NOMO-1 (cell line): ENCODE data around the gene UNC93B1.

Experiments used
- DNase-seq, 2 experiments: peaks; one replicate each; lab custom pipeline; 2025; ENCODE audit not compliant: unreplicated experiment in 2 of 2; lab: John Stamatoyannopoulos, UW

Gene UNC93B1

DNA sequence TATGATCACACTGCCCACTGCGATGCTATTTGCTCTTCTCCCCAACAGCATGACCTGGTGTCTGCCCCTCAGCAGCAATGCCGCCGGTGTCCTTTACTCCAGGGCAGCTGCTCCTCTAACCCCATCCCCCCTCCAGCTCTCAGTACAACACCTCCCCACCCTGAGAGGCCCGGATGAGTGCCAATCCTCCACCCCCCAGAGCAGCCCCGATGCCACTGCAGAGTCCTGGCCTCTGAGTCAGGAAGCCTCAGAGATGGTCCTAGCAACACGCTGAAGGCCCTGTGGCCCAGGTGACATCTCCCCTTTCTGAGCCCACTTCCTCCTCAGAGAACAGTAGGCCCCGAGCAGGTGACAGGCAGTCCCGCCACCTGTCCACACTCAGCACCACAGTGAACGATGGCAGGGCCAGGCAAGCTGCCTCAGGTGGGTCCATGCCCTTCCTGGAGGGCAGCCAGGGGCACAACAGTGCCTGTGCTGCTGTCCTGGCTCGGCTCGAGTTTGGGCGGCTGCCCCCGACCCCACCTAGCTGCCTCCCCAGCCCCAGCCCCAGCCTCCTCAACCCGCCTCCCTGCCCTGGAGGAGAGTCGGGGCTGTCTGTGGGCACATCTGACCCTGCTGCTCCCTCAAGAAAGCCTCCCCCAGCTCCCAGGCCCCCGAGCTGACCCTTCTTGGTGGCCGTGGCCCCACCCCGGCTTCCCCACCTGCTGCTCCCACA lies 22.7 kb upstream of the UNC93B1 start:
- no peak for DNase-seq

DNA sequence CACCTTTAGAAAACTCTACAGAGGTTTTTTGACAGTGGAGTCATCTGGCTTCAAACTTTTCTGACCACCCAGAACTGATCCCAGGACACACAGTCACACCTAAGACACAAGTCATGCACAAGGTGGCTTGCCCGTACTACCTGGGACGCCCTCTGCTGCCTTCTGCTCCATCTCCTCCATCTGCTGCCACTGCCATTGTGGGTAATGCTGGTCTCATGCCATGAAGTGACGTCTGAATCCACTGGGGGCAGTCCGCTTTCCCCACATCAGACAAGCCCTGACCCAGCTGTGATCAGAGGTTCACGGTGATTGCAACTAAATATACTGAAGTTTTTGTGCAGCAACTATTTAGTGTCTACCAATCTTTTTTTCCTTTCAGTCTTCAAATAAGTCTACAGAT lies 21.1 kb upstream of the UNC93B1 start:
- DNase-seq: no peak

DNA sequence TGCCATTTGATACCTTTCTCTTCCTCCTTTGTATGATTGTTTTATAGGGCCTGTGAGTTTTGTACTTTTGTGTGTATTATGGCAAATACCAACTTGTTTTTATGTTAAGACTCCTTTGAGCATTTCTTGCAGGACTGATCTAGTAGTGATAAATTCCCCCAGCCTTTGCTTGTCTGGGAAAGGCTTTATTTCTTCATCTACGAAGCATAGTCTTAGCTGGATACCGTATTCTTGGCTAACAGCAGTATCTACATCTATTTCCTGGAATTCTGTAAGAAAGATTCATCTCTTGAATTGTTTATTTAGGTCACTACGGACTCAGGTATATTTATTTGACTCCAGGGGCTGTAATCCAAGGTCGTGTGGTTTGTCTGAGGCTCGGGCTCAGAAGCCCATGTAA lies 20.6 kb upstream of the UNC93B1 start:
- no peak for DNase-seq

DNA sequence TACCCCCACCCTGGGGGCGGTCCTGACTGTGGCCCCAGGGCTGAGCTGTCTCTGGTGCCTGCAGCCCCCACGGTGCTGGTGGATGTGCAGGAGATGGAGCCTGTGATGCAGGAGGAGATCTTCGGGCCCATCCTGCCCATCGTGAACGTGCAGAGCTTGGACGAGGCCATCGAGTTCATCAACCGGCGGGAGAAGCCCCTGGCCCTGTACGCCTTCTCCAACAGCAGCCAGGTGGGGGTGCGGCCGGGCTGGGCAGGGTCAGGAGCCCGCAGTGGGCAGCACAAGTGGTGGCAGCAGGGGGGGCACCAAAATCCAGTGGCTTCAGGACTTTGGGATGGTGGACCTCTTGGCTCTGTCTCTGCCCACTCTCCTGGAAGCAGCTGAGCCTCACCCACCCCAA lies 18.6 kb upstream of the UNC93B1 start:
- no peak for DNase-seq

DNA sequence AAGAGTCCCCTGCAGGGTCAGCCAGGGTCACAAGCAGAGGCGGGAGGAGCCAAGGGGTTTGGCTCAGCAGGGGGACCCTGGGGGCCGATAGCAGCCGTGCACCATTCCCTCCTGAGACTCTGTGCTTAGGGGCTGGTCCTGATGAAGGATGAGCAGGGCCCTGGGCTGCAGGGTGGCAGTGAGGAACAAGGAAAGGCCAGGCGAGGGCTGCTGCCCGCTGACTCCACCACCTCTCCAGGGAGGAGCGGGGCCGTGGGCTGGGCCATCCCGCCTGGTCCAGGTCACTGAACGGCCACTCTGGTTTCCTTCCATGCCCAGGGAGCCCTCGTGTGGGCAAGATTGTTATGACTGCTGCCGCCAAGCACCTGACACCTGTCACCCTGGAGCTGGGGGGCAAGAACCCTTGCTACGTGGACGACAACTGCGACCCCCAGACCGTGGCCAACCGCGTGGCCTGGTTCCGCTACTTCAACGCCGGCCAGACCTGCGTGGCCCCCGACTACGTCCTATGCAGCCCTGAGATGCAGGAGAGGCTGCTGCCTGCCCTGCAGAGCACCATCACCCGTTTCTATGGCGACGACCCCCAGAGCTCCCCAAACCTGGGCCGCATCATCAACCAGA lies 17.4 kb upstream of the UNC93B1 start:
- DNase-seq: no peak

DNA sequence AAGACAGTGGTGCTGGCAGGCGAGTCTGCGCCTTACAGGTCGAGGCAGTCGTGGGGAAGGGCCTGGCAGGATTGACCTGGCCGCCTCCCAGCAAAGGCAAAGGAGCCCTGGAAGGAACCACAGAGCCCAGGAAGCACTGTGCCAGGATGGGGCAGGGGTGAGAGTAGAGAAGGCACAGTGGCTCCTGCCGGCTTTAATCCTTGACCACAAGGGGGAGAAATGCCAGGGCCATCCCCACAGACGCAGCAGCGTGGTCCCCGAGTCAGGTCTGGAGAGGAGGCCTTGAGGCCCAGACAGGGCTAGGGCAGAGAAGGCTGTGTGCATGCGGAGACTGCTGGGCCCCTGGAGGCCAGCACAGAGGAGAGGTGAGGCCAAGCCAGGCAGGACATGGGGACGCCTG lies 16.7 kb upstream of the UNC93B1 start:
- DNase-seq: no peak

DNA sequence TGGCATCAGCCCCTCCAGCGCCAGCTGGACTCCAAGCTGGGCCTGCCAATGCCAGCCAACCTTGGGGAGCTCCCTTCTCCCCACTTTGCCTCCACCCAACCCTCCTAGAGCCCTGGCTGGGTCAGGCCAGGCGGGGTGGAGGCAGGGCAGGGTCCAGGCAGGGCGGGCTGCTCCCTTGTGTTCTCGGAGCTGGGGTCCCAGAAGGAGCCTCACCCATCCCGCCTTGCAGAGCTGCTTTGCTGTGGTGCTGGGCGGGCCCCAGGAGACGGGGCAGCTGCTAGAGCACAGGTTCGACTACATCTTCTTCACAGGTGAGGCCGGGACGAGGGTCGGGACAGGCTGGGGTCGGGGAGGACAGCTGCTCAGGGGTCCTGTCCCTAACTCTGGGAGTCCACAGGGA lies 15.6 kb upstream of the UNC93B1 start:
- no peak for DNase-seq

DNA sequence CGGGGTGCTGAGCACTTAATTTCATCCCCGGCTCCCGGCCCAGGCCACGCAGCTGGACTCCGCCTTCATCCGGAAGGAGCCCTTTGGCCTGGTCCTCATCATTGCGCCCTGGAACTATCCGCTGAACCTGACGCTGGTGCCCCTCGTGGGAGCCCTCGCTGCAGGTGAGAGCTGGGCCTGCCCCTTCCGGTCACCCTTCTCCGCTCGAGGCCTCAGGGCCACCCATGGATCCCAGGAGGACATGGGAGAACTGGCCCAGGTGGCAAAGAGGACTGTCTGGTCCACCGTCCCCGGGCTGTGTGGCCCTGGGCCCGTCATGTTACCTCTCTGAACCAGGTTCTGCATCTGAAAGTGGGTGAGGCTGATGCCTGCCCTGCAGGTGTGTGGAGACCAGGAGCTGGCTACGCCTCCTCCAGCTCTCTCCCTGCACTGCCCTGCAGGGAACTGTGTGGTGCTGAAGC lies 14.9 kb upstream of the UNC93B1 start:
- DNase-seq: no peak

DNA sequence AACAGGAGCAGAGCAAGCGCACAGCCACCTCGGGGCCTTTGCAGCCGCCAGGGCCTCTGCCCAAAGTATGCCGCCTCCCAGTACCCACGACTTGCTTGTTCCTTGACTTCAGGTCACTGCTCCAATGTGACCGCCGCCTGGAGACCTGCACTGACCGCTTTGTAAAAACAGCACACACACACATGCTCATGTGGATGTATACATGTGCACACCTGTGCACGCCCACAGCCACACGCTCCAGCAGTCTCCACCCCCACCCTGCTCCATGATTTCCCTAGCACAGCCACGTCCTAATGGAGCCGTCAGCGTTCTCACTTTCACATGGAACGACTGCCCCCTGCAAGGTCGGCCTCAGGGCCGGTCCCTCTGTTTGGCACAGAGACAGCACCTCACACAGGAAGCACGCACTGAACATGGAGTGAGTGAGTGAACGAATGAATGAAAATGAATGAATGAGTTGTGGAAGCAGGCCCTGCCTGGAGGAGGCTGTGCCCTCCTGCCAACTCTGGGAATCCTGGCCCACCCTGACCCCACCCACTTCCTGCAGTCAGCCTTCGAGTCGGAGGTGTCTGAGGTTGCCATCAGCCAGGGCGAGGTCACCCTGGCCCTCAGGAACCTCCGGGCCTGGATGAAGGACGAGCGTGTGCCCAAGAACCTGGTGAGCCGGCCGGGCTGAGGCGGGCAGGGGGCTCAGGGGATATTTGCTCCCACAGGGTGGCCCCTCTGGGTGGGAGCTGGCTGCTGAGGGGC lies 14.3 kb upstream of the UNC93B1 start:
- DNase-seq: no peak

DNA sequence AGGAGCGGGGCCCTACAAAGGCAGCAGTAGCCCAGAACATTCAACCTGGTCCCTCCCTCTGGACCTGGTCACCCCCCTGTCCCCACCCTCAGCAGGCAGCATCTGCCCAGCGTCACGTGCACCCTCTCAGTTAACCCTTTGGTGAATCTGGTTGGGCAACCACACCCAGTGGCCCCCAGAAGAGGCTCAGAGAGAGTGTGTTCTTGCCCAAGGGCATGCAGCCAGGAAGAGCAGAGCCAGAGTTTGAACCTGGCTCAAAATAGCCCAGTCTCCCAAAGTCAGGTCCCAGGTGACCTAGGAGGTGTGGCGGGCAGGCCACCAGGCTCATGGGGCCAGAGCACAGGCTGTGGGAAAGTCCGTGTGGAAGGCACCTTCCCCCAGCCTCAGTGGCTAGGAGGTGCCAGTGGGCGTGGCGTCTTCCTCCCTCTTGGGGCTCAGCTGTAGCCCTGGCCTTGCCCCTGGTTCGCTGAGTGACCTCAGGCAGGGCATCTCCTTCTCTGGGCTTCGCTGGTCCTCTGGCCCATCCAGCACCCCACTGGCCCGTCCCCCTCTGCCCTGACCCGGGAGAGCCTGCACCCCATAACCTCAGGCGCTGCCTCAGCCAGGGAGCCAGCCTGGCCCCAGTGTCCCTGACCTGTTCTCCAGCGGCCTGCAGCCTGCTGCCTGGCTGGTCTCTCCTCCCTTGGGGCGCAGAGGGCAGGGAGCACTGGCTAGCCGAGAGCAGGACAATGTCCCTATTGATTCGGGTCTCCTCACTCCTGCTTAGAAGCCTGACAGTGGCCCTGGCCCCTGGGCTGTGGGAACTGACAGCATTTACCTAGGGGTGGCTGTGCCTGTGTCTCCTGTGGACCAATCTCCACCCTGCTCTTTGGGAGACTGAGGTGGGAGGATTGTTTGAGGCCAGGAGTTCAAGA lies 13.3 kb upstream of the UNC93B1 start:
- DNase-seq: no peak

DNA sequence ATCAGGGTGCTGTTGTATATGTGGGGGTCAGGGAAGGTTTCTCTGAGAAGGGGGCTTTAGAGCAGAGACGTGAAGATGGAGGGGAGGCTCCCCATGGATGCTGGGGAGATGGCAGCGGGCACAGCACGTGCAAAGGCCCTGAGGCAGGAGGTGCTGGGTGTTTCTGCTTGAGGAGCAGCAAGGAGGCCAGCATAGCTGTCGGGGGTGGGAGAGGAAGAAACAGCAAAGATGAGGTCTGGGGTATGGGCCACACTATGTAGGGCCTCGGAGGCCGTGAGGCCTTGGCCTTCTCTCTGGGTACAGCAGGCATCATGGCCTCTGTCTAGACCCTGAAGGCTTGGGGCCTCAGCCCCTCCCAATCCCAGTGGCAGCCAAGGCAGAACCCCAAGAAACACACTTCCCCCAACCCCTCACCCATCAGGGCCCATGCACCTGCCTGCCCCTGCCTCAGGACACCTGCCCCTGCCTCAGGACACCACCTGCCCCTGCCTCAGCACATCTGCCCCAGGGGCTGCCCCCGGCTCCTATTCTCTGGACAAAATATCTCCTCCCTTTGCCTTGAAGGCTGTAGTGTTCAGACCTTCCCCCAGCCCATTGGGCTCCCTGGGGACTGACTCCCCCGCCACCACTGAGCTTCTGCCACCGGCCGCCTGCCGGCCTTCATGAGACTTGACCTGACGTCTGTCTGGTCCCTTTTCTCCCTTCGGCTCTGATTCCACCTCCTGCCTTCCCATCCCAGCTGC lies 12.4 kb upstream of the UNC93B1 start:
- no peak for DNase-seq

DNA sequence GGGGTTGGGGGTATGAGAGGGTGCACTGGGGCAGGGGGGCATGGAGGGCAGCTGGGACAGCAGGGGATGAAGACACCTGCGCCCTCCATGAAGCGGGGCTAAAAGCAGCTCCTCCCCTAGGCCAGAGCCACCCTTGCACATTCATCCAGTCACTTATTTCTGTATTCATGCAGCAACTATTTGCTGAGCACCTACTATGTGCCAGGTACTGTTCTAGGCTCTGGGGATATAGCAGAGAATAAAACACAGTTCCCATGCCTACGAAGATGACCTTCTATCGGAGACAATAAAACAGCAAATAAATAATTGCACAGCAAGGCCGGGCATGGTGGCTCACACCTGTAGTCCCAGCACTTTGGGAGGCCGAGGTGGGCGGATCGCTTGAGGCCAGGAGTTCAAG lies 11.6 kb upstream of the UNC93B1 start:
- no peak for DNase-seq

DNA sequence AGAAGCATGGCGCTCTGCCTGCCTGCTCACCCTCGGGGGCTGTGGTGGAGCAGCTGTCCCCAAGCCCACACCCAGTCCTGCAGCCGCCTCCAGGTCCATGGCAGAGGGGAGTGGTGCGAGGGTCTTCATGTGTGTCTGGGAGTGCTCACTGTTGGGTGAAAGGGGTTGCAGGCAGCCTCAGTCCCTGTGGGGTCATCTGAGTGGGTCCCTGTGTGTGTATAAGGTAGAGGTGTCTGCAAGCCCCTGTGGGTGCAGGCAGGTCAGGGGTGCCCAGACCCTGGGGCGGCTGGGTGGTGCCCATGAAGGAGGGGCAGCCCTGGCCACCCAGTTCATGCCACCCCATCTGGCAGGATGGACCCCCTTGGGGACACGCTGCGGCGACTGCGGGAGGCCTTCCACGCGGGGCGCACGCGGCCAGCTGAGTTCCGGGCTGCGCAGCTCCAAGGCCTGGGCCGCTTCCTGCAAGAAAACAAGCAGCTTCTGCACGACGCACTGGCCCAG lies 11.1 kb upstream of the UNC93B1 start:
- no peak for DNase-seq

DNA sequence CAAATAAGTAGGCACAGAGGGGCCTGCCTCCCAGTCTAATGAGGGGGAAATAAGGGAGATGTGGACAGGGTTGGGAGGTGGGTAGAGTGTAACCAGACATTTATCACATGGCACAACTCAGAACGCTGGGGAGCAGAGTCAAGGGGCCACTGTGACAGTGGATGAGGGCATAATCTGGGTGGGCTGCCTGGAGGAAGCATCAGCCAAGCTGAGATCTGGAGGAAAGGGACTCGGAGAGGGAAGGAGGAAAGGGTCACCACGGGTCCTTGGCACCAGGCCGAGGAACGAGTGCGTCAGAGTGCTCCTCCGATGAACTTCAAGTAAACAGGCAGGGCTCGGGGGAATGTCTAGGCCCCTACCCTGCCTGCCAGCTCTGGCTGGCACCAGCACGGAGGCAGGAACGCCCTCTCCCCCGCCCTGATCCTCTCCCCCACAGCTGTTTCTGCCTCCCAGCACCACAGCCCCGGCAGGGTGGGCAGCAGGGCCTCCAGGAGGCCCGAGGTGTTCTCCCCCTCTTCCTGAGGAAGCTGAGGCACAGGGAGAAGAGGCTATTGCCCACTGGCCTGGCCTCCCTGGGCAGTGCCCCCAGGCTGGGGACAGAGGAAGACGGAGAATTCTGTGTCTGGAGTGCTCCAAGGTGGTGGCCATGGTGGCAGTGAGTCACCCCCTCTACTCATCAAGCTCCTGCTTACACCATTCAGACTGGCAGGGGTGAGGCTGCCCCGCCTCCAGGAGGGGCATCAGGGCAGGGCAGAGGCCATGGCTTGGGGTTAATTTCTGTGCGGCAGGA lies 10.5 kb upstream of the UNC93B1 start:
- DNase-seq: no peak

DNA sequence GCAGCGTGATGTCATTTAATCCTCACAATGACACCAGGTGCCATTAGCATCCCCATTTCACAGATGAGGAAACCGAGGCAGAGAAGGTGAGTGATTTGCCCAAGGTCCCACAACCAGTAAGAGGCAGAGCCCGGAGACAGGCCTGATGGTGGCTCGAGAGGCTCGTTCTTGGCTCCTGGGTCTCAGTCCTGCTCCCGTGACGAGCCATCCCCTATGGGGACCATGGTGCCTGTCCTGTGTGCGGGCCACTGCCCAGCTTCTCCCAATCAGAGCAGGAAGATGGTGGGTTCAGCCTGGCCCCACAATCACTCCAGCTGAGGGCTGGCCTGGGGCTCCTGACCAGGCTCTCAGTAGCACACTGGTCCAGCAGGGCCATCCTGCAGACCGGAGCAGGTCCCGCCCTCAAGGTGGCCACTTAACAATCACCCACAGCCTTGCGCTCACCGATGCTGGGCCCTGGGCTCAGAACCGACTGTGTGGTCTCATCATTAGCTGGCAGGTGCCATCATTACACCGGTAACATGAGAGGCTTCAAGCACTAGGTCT lies 9.8 kb upstream of the UNC93B1 start:
- no peak for DNase-seq

DNA sequence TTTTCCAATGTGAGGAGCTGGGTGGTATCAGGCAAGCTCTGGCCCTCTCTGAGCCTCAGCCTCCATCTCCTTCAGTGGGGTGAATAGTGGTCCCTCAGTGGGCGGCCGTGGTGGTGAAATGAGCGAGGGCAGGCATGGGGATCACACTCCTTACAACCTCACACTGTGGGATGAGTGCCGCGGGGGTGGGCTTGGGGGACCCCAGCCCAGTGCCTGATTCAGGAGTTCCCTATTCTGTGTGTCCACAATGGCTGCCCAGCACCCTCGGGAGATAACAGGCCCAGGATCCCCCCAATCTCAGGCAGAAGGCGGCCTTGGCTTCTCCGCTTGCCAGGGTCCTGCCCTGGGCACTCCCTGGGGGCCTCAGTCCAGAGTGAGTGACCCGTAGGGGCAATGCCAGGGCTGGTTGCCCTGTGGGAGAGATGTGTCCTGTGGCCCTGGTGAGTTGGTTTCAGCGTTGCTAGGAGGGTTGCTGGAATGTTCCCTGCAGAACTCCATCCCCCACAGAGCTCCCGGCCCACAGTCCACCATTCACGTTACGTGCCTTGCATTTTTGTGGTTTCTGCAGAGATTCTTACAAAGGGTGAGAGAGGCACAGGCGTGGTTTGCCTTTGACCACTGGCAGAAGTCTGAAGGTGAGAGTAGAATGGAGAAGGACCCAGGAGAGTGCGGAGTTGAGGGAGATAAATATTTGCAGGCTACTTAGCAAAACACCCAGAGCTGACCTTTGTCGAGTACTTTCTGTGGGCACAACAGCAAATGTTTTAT lies 9.1 kb upstream of the UNC93B1 start:
- no peak for DNase-seq

DNA sequence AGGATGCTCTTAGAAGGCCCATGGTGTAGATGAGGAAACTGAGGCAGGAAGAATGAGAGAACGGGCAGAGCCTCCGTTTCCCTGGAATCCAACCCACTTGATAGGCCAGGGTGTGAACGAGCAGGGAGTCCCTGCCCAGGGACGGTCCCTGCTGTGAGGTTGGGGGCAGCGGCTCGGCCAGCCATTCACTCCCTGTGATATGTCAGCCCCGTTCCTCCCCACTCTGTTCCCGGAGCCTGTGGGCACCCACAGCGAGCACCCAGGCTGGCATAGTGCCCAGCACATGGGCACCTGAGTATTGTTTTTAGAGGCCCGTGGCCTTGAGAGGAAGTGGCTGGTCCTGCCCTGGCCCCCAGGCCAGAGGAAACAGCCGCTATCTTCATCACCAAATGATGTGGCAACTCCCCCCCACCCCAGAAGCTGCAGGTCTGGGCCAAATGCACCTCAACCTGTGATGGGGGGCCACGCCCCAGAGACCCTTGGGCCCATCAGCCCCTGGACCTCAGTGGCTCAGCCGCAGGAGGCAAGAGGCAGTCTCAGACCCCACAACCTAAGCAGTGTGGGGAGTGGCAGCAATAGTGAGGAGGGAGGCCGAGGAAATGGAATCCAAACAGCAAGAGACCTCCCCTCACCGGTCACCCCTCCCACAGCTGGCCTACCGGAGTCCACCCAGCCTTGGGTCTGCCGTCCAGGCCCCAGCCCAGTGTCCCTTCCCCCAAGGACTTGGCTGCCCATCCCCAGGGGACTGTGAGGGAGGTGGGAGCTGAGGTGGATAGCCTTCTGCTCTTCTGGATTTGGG lies 8.3 kb upstream of the UNC93B1 start:
- no peak for DNase-seq
